Pons (tissue), 1 donor: ENCODE data around the gene TNFRSF14.

ENCODE experiments used
- DNase-seq: peaks from one replicate; pipeline ENCODE4 v3.0.0-alpha.2; 2016; ENCODE audit warnings: low spot score

Gene TNFRSF14

GRCh38 chr1:2556277-2556677 is at the start of gene TNFRSF14:
Gene TNFRSF14, plus strand, starts transcription at chr1:2556371. Its CDS starts 294 bp downstream, at chr1:2556665.
- no peak for DNase-seq

- no peak for DNase-seq
These were observed 49.1 kb upstream of the TNFRSF14 start for GRCh38 chr1:2506901-2507565.

GRCh38 chr1:2507744-2508155 is 48.4 kb upstream of the TNFRSF14 start:
- no peak for DNase-seq

- no peak for DNase-seq
These were observed 48.0 kb upstream of the TNFRSF14 start for GRCh38 chr1:2508180-2508579.

GRCh38 chr1:2508751-2509150 is 47.4 kb upstream of the TNFRSF14 start:
- no peak for DNase-seq

GRCh38 chr1:2509589-2509988 is 46.6 kb upstream of the TNFRSF14 start:
- DNase-seq, result no peak

GRCh38 chr1:2510366-2511155 is 45.6 kb upstream of the TNFRSF14 start:
- DNase-seq, result no peak

- no peak for DNase-seq
These were observed 43.2 kb upstream of the TNFRSF14 start for GRCh38 chr1:2512862-2513421.

- DNase-seq, result no peak
These were observed 42.1 kb upstream of the TNFRSF14 start for GRCh38 chr1:2513939-2514652.

- DNase-seq, result no peak
These were observed 41.1 kb upstream of the TNFRSF14 start for GRCh38 chr1:2514863-2515762.

GRCh38 chr1:2515763-2516080 is 40.4 kb upstream of the TNFRSF14 start:
- DNase-seq, result no peak

- no peak for DNase-seq
These were observed 40.0 kb upstream of the TNFRSF14 start for GRCh38 chr1:2516124-2516523.

- DNase-seq, result no peak
These were observed 39.2 kb upstream of the TNFRSF14 start for GRCh38 chr1:2516946-2517345.

GRCh38 chr1:2517966-2518365 is 38.2 kb upstream of the TNFRSF14 start:
- DNase-seq, result no peak

GRCh38 chr1:2518528-2518927 is 37.6 kb upstream of the TNFRSF14 start:
- DNase-seq, result no peak

GRCh38 chr1:2519029-2519685 is 37.0 kb upstream of the TNFRSF14 start:
- no peak for DNase-seq

GRCh38 chr1:2519729-2520128 is 36.4 kb upstream of the TNFRSF14 start:
- no peak for DNase-seq

- DNase-seq, result no peak
These were observed 36.0 kb upstream of the TNFRSF14 start for GRCh38 chr1:2520206-2520605.

- no peak for DNase-seq
These were observed 35.4 kb upstream of the TNFRSF14 start for GRCh38 chr1:2520806-2521205.

GRCh38 chr1:2522230-2522629 is 33.9 kb upstream of the TNFRSF14 start:
- DNase-seq, result no peak
